HL-60/S4 (cell line): Measurements from ENCODE around the gene NT5C2.
"Not testable (repeated sequence)": the region's sequence is repeated elsewhere in the genome, so short reads cannot be mapped to it uniquely, and the experiment has no call there.

Source experiments
- in situ Hi-C: fragments of 300-500 bp; cut with MboI; formaldehyde crosslinking; loops from 2 replicates; pipeline ENCODE4 v1.14.3; 2022; ENCODE audit warnings: low sequenced_read_pairs

Gene NT5C2

DNA sequence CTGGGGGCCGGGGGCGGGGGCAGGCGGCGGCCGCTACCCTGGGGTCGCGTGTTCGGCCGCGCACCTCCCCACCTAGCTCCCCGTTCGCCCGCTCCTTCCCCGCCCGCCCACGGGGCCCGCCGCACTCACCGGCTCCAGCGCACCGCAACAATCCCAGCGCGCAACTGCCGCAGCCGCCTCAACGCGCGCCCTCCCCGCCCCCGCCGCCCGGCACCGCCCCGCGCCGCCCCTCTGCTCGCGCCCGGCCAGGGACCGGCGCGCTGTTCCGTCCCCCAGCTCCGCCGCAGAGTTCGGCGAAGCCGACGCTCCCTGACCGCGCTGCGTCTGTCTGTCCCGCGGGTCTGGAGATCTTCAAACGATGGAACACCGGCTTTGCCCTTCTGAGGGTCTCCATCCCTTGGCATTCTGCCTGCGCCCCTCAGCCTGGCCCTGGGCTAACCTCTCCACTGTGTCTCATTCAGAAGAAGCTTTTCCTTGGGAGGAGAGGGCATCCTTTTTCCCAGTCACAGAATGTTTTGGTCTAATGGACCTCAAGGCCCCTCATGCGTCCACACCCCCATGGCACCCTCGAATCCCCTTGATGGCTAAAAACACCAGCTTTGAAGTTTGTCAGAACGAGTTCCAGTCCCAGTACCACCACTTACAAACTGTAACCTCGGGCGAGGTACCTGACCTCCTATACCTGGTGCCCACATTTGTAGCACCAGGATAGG, at the start of gene NT5C2:
Gene NT5C2 (minus strand): TSS at position 166 of the 713 bp plus-strand sequence. CDS start 18,314 bp downstream, outside the sequence.
- in situ Hi-C loops = no loop called here

DNA sequence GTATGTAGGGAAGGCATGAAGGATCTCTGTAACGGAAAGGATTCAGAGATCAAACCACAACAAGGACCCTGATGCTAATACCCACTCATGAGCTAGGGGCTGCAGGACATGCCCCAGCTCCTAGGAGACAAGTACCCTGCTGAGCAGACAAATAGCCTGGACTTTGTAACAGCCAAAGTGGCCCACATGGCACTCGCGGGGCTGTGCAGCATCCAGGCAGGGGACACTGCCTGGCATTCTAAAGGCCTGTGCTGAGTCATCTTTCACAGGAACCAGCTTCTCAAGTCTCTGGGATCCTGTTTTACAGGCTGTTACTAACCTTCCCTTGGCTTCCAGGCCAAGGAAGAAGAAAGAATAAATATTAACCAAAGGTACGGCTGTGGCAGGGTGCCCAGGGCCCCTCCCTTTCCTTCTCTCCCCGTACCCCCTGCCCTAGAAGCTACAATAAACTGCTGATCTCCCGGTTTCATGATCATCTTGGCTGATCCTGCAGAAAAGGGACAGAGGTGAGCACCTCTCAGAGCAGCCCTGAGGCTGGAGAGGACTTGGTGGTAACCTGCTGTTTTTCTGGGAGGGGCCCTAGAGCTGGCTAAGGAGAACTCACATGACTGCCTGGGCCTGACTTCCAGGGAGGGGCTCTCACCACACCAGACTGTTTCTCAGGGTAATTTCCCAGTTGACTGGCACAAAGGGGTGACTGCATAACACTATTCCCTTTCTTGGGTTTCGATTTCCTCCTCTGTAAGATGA, 48.4 kb upstream of the NT5C2 start:
- in situ Hi-C loops = loop anchor here (10.0 kb wide), 3 partner anchors 157 to 407 kb away; partner anchors contain the start of genes CNNM2 and CYP17A1

DNA sequence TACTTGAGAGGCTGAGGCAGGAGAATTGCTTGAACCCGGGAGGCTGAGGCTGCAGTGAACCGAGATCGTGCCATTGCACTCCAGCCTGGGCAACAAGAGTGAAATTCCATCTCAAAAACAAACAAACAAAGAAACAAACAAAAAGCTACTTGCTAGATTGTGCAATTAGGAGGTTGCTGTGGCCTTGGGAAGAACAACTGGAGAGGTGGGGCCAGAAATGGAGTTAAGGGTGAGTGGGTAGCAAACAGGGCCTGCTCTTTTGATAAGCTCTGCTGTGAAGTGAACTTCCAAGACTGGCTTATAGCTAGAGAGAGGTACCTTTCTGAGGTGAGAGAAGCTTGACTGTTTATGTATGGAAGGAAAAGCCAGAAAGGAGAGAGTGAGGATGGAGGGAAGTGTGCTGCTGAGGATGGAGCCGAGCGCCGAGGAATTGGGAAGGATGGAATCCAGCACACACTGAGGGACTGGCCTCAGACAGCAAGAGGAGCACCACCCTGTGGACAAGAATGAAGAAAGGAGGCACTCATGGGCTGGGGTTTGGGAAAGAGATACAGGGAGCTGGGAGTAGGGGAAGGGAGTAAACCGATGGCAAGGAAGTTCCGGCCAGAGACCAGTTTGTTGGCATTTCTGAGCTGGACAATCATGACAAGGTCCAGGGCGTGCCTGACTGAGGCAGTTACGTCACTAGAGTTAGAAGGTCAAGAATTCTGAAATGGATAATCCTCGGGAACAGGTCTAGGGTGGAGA, 45.6 kb upstream of the NT5C2 start:
- in situ Hi-C loops = no loop called here

DNA sequence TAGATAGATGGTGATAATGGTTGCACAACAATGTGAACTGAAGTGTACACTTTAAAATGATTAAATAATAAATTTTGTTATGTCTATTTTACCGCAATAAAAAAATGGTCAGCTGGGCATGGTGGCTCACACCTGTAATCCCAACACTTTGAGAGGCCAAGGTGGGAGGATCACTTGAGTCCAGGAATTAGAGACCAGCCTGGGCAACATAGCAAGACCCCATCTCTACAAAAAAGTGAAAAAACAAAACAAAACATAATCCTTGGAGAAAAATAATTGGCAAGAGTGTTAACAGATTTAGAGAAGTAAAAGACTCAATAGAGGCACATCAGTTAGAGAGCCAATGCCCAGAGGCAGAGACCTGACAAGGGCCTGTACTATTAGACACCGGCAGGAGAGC, 42.7 kb upstream of the NT5C2 start:
- in situ Hi-C loops = no loop called here

DNA sequence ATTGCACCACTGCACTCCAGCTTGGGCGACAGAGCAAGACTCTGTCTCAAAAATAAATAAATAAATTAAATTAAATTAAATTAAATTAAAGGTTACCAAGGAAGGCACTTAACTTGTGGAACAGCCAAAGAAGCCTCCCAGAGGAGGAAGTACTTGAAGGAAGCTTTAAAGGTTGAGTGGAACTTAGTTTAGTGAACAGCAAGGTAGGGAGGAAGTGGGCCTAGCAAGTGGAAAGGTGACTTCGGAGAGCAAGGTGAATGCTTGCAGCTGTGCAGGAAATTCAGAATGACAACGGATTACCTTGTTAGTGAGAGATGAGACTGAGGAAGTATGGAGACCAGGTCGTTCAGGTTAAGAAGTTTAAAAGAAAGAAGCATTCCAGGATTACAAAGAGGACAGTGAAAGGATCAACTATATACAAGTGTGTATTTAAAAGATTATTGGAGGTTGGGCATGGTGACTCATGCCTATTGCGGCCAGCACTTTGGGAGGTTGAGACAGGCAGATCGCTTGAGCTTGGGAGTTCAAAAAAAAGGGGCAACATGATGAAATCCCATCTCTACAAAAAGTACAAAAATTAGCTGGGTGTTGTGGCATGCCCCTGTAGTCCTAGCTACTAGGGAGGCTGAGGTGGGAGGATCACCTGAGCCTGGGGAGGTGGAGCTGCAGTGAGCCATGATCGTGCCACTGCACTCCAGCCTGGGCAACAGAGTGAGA, 39.9 kb upstream of the NT5C2 start:
- in situ Hi-C loops = no loop called here

DNA sequence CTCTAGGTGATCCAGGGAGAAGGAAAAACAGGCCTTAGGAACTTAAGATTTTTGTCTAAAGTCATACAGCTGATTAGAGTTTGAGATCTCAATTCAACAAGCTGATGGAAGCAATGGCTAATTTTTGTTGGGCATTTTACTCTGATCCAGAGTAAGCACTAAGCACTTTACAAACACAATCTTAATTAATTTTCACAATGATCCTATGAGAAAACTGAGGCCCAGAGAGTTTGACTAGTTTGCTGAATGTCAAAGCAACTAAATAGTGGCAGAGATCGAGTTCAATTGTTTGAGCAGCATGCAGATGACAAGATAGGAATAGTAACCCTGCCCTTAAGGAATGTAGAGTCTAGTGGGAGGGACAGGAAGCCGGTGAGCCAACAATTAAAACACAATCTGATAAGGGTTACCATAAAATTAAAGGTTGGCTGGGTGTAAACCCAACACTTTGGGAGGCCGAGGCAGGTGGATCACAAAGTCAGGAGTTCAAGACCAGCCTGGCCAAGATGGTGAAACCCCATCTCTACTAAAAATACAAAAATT, 39.1 kb upstream of the NT5C2 start:
- in situ Hi-C loops = no loop called here

DNA sequence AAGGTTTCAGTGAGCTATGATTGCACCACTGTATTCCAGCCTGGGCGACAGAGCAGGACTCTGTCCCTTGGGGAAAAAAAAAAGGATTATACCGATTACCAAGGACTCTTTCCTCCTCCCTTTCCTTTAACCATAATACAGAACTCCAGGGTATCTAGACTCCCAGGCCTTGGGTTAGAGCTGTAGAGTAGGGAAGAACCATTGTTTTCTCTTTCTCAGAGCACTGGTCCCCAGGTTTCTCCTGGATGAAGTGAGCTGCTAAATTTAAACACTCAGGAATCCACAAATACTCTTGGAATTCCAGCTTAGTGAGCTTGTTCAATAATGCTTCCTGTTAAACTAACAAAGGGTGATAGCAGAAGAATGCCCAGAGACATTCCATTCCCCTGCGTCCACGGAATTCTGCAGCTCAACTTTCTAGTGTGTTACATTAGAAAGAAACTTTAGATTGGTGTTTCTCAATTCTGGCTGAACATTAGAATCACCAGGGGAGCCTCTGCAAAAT, 38.0 kb upstream of the NT5C2 start:
- in situ Hi-C loops = no loop called here

DNA sequence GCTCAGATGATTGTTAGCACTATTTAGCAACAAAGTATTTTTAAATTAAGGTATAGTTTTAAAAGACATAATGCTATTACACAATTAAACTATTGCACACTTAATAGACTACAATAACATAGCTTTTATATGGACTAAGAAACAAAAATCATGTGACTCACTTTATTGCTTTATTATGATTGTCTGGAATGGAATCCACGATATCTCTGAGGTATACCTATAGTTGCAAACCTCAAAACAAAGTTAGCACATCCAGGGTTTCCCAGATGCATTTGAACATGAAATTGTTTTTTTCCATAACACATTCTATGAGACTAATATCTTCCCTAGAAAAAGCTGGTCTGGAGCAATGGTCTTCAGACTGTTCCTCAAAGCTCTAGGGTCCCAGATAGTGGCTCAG, 34.3 kb upstream of the NT5C2 start:
- in situ Hi-C loops = no loop called here

DNA sequence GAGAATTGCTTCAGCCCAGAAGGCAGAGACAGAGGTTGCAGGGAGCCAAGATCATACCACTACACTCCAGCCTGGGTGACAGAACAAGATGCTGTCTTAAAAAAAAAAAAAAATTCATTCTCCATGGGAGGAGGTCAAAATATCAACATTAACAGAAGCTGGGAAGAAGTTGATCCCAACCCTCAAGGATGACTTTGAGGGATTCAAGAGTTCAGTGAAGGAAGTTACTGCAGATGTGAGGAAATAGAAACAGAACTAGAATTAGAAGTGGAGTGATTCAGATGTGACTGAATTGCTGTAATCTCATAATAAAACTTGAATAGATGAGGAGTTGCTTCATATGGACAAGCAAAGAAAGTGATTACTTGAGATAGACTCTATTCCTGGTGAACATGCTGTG, 32.9 kb upstream of the NT5C2 start:
- in situ Hi-C loops = no loop called here

DNA sequence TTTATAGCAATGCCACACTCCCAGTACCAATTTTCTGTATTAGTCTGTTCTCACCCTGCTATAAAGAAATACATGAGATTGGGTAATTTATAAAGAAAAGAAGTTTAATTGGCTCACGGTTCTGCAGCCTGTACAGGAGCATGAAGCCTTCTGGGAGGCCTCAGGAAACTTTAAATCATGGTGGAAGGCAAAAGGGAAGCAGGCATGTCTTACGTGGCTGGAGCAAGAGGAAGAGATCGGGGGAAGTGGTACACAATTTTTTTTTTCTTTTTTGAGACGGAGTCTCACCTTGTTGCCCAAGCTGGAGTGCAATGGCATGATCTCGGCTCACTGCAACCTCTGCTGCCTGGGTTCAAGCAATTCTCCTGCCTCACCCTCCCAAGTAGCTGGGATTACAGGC, 31.6 kb upstream of the NT5C2 start:
- in situ Hi-C loops = not testable (repeated sequence)

DNA sequence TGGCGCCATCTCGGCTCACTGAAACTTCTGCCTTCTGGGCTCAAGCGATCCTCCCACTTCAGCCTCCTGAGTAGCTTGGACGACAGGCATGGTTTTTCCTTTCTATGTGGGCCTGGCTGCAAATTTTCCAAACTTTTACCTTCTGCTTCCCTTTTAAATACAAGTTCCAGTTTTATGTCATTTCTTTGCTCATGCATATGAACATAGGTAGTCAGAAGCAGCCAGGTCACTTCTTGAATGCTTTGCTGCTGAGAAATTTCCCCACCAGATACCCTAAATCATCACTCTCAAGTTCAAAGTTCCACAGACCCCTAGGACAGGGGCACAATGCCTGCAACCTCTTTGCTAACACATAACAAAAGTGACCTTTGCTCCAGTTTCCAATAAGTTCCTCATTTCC, 31.1 kb upstream of the NT5C2 start:
- in situ Hi-C loops = no loop called here

DNA sequence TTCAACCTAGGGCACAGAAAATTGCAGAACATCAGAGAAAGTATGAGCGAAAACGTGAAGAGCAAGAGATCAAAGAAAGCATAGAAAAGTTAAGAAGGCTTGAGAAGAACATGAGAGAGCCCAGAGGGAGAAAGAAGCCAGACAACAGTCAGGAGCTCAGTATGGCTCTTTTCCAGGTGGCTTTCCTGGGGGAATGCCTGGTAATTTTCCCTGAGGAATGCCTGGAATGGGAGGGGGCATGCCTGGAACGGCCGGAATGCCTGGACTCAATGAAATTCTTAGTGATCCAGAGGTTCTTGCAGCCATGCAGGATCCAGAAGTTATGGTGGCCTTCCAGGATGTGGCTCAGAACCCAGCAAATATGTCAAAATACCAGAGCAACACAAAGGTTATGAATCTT, 23.3 kb upstream of the NT5C2 start:
- in situ Hi-C loops = not testable (repeated sequence)

DNA sequence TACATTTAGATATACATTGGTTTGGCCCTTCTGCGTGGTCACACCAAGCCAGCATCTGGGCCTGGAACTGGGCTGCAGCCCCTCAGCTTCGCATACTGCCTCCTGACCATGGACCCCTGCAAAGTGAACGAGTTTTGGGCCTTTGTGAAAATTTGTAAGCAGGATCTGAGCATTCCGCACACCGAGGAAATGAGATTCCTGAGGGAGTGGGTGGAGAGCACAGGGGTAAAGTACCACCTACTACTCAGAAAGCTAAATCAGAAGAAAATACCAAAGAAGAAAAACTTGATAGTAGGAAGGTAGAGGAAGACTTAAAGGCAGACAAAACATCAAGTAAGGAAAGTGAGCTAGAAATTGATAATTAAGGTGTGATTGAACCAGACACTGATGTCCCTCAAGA, 22.5 kb upstream of the NT5C2 start:
- in situ Hi-C loops = no loop called here

DNA sequence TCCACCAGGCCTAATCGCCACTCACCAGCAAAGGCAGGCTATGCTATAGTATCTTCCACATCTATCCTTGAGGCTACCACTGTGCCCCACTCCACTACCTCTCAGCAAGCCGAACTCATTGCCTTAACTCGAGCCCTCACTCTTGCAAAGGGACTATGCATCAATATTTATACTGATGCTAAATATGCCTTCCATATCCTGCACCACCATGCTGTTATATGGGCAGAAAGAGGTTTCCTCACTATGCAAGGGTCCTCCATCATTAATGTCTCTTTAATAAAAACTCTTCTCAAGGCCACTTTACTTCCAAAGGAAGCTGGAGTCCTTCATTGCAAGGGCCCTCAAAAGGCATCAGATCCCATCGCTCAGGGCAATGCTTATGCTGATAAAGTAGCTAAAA, 17.2 kb upstream of the NT5C2 start:
- in situ Hi-C loops = not testable (repeated sequence)

DNA sequence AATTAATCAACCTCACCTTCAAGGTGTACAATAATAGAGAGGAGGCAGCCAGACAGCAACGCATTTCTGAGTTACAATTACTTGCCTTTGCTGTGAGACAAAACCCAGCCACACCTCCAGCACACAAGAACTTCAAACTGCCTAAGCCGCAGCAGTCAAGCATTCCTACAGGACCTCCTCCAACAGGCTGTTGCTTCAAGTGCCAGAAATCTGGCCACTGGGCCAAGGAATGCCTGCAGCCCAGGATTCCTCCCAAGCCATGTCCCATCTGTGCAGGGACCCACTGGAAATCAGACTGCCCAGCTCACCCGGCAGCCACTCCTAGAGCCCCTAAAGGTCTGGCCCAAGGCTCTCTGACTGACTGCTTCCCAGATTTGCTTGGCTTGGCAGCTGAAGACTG, 14.6 kb upstream of the NT5C2 start:
- in situ Hi-C loops = not testable (repeated sequence)

DNA sequence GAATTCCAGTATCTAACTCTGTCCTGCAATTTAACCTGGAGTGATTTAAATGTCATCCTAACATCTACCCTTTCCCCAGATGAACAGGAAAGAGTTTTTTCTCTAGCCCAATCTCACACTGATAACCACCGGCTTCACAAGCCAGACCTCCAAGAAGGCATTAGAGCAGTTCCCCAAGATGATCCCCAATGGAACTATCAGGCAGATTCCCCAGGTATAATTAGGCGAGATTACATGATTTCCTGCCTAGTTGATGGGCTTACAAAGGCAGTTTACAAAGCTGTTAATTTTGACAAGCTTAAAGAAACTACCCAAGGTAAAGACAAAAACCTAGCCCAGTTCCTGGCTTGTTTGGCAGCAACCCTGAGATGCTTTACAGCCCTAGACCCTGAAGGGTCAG, 14.1 kb upstream of the NT5C2 start:
- in situ Hi-C loops = no loop called here

DNA sequence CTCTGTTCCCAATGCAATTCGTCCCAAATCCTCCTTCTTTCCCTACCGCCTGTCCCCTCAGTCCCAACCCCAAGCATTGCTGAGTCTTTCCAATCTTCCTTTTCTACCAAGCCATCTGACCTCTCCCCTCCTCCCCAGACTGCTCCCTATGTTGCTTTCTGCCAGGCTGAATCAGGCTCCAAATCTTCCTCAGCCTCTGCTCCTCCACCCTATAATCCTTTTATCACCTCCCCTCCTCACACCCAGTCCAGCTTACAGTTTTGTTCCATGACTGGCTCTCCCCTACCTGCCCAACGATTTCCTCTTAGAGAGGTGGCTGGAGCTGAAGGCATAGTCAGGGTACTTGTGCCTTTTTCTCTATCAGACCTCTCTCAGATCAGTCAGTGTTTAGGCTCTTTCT, 13.6 kb upstream of the NT5C2 start:
- in situ Hi-C loops = not testable (repeated sequence)

DNA sequence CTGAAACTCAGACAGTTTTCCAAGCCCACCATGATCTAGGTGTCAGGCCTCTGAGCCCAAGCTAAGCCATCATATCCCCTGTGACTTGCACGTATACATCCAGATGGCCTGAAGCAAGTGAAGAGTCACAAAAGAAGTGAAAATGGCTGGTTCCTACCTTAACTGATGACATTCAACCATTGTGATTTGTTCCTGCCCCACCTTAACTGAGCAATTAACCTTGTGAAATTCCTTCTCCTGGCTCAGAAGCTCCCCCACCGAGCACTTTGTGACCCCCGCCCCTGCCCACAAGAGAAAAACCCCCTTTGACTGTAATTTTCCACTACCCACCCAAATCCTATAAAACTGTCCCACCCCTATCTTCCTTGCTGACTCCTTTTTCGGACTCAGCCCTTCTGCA, 12.3 kb upstream of the NT5C2 start:
- in situ Hi-C loops = not testable (repeated sequence)

DNA sequence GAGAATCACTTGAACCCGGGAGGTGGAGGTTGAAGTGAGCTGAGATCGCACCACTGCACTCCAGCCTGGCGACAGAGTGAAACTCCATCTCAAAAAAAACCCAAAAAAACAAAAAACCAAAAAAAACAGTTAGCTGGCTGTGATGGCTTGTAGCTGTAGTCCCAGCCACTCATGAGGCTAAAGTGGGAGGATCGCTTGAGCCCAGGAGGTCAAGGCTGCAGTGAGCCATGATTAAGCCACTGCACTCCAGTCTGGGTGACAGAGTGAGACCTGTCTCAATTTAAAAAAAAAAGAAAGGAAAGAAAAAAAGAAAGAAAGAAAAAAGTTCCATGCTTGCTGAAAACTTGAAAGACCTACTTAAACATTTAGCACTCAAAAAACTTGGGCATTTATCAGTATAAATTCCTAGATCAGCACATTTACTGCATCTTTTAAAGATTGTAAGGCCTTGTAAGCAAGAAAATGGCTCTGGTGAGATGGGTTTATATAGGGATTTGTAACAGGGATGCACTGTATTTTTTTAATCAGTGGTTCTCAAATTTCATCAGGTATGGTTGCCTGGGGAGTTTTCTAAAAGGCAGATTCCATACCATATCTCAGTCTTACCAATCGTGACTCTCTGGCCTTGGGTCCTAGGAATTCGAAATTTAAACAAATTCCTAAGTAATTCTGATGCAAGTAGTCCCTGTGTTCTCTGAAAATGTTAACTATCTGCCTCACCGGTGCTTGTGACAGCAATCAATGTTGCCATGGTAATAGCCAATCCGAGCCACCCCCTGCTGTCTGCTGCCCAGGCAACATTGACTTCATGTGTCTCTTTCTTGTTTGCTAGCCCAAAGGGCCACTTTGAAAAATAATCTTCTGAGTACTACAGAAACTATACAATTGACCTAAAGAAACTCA, 11.5 kb upstream of the NT5C2 start:
- in situ Hi-C loops = no loop called here

DNA sequence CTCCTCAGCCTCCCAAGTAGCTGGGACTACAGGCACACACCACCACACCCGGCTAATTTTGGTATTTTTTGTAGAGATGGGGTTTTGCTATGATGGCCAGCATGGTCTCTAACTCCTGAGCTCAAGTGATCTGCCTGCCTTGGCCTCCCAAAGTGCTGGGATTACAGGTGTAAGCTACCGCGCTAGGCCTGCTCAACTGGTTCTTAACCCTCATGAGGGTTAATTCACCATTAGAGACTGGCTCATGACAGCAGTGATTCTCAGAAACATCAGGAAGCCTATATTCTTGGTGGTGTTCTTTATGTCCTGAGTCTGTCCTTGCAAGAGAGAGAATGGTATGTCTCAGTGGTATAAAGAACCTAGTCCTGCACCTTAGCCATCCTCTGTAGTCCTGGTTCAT, 10.4 kb upstream of the NT5C2 start:
- in situ Hi-C loops = no loop called here
